ENCODE measurements around the gene CLSTN2.
"Not testable (repeated sequence)": the region's sequence is repeated elsewhere in the genome, so short reads cannot be mapped to it uniquely, and the experiment has no call there.

Gene CLSTN2

GRCh38 chr3:140398387-140398786, 463.4 kb downstream of the CLSTN2 start:
- in situ Hi-C loops (cut with HindIII; ENCODE audit: low pct_unique_long_range_greater_than_20kb, low sequenced_read_pairs) = no loop called here
- TF ChIP-seq JUND (IDR thresholded peaks at IDR 0.05; ENCODE audit: low read depth) = no peak
- no peak for DNase-seq (ENCODE audit: low read depth in 1 of 2, low spot score in 1 of 2)

GRCh38 chr3:140399871-140400270, 464.9 kb downstream of the CLSTN2 start:
- DNase-seq (ENCODE audit: low read depth in 1 of 2, low spot score in 1 of 2) = no peak
- in situ Hi-C loops (cut with HindIII; ENCODE audit: low pct_unique_long_range_greater_than_20kb, low sequenced_read_pairs) = no loop called here

GRCh38 chr3:140403079-140403478, 468.1 kb downstream of the CLSTN2 start:
- in situ Hi-C loops (cut with HindIII; ENCODE audit: low pct_unique_long_range_greater_than_20kb, low sequenced_read_pairs) = no loop called here
- no peak for TF ChIP-seq JUND (IDR thresholded peaks at IDR 0.05; ENCODE audit: low read depth)
- no peak for DNase-seq (ENCODE audit: low read depth in 1 of 2, low spot score in 1 of 2)

More at GRCh38 chr3:140399871-140400270, 464.9 kb downstream of the CLSTN2 start:
- TF ChIP-seq JUND (IDR thresholded peaks at IDR 0.05; ENCODE audit: low read depth) = no peak

GRCh38 chr3:140403608-140404007, 468.6 kb downstream of the CLSTN2 start:
- in situ Hi-C loops (cut with HindIII; ENCODE audit: low pct_unique_long_range_greater_than_20kb, low sequenced_read_pairs) = no loop called here
- no peak for DNase-seq (ENCODE audit: low read depth in 1 of 2, low spot score in 1 of 2)
- no peak for TF ChIP-seq JUND (IDR thresholded peaks at IDR 0.05; ENCODE audit: low read depth)

GRCh38 chr3:140406655-140407054, 471.7 kb downstream of the CLSTN2 start:
- no peak for TF ChIP-seq JUND (IDR thresholded peaks at IDR 0.05; ENCODE audit: low read depth)
- in situ Hi-C loops (cut with HindIII; ENCODE audit: low pct_unique_long_range_greater_than_20kb, low sequenced_read_pairs) = no loop called here
- DNase-seq (ENCODE audit: low read depth in 1 of 2, low spot score in 1 of 2) = no peak

- no peak for DNase-seq (ENCODE audit: low read depth in 1 of 2, low spot score in 1 of 2)
- no peak for TF ChIP-seq JUND (IDR thresholded peaks at IDR 0.05; ENCODE audit: low read depth)
- in situ Hi-C loops (cut with HindIII; ENCODE audit: low pct_unique_long_range_greater_than_20kb, low sequenced_read_pairs) = no loop called here
Measured at GRCh38 chr3:140408252-140408651, 473.3 kb downstream of the CLSTN2 start.

- TF ChIP-seq JUND (IDR thresholded peaks at IDR 0.05; ENCODE audit: low read depth) = no peak
- in situ Hi-C loops (cut with HindIII; ENCODE audit: low pct_unique_long_range_greater_than_20kb, low sequenced_read_pairs) = no loop called here
- no peak for DNase-seq (ENCODE audit: low read depth in 1 of 2, low spot score in 1 of 2)
Measured at GRCh38 chr3:140416666-140417065, 481.7 kb downstream of the CLSTN2 start.

- TF ChIP-seq JUND (IDR thresholded peaks at IDR 0.05; ENCODE audit: low read depth) = no peak
Measured at GRCh38 chr3:140420621-140421357, 485.8 kb downstream of the CLSTN2 start.

GRCh38 chr3:140421884-140422283, 486.9 kb downstream of the CLSTN2 start:
- no peak for DNase-seq (ENCODE audit: low read depth in 1 of 2, low spot score in 1 of 2)
- in situ Hi-C loops (cut with HindIII; ENCODE audit: low pct_unique_long_range_greater_than_20kb, low sequenced_read_pairs) = no loop called here
- no peak for TF ChIP-seq JUND (IDR thresholded peaks at IDR 0.05; ENCODE audit: low read depth)

More at GRCh38 chr3:140420621-140421357, 485.8 kb downstream of the CLSTN2 start:
- no peak for DNase-seq (ENCODE audit: low read depth in 1 of 2, low spot score in 1 of 2)
- in situ Hi-C loops (cut with HindIII; ENCODE audit: low pct_unique_long_range_greater_than_20kb, low sequenced_read_pairs) = no loop called here

GRCh38 chr3:140423146-140423545, 488.2 kb downstream of the CLSTN2 start:
- no peak for DNase-seq (ENCODE audit: low read depth in 1 of 2, low spot score in 1 of 2)
- in situ Hi-C loops (cut with HindIII; ENCODE audit: low pct_unique_long_range_greater_than_20kb, low sequenced_read_pairs) = no loop called here
- no peak for TF ChIP-seq JUND (IDR thresholded peaks at IDR 0.05; ENCODE audit: low read depth)

GRCh38 chr3:140423574-140423973, 488.6 kb downstream of the CLSTN2 start:
- DNase-seq (ENCODE audit: low read depth in 1 of 2, low spot score in 1 of 2); in situ Hi-C loops (cut with HindIII; ENCODE audit: low pct_unique_long_range_greater_than_20kb, low sequenced_read_pairs): not testable (repeated sequence)

- DNase-seq (ENCODE audit: low read depth in 1 of 2, low spot score in 1 of 2) = no peak
- in situ Hi-C loops (cut with HindIII; ENCODE audit: low pct_unique_long_range_greater_than_20kb, low sequenced_read_pairs) = no loop called here
- TF ChIP-seq JUND (IDR thresholded peaks at IDR 0.05; ENCODE audit: low read depth) = no peak
Measured at GRCh38 chr3:140424211-140424610, 489.2 kb downstream of the CLSTN2 start.

GRCh38 chr3:140424726-140425125, 489.7 kb downstream of the CLSTN2 start:
- in situ Hi-C loops (cut with HindIII; ENCODE audit: low pct_unique_long_range_greater_than_20kb, low sequenced_read_pairs) = no loop called here
- TF ChIP-seq JUND (IDR thresholded peaks at IDR 0.05; ENCODE audit: low read depth) = no peak

GRCh38 chr3:140427786-140428185, 492.8 kb downstream of the CLSTN2 start:
- in situ Hi-C loops (cut with HindIII; ENCODE audit: low pct_unique_long_range_greater_than_20kb, low sequenced_read_pairs) = no loop called here
- DNase-seq (ENCODE audit: low read depth in 1 of 2, low spot score in 1 of 2) = no peak
- no peak for TF ChIP-seq JUND (IDR thresholded peaks at IDR 0.05; ENCODE audit: low read depth)

More at GRCh38 chr3:140424726-140425125, 489.7 kb downstream of the CLSTN2 start:
- no peak for DNase-seq (ENCODE audit: low read depth in 1 of 2, low spot score in 1 of 2)

All from T47D (cell line).